ENCODE results near the gene FAM90A26.
"Not testable (repeated sequence)": the region's sequence is repeated elsewhere in the genome, so short reads cannot be mapped to it uniquely, and the experiment has no call there.

DNA sequence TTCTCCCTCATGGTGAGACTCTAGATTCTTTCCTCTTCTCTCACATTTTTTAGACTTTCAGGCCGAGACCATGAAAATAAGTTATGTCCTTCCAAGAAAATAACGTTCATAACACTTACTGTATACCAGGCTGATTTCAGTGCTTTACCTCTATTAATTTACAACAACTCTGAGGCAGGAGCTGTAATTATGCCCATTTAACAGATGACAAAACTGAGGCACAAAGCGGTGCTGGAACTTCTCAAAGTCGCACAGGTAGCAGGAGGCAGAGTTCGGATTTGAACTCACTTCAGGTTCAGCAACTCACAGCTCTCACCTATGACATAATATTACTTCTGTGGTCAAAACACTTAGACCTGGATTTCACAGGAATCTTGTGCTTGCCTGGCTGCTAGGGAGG lies 36.2 kb upstream of the FAM90A26 start:
- TF ChIP-seq POLR2A (IDR thresholded peaks at IDR 0.05), result not testable (repeated sequence)
- TF ChIP-seq, protein P1, sequence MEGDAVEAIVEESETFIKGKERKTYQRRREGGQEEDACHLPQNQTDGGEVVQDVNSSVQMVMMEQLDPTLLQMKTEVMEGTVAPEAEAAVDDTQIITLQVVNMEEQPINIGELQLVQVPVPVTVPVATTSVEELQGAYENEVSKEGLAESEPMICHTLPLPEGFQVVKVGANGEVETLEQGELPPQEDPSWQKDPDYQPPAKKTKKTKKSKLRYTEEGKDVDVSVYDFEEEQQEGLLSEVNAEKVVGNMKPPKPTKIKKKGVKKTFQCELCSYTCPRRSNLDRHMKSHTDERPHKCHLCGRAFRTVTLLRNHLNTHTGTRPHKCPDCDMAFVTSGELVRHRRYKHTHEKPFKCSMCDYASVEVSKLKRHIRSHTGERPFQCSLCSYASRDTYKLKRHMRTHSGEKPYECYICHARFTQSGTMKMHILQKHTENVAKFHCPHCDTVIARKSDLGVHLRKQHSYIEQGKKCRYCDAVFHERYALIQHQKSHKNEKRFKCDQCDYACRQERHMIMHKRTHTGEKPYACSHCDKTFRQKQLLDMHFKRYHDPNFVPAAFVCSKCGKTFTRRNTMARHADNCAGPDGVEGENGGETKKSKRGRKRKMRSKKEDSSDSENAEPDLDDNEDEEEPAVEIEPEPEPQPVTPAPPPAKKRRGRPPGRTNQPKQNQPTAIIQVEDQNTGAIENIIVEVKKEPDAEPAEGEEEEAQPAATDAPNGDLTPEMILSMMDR (IDR thresholded peaks at IDR 0.05), result not testable (repeated sequence)
